Lung (tissue), 12 donors: Measurements from ENCODE around the gene FRMD4A. TPM values are rescaled to one million over a fixed set of nuclear protein-coding genes. Genes with fewer than 3 reads are reported as not detected.

Experiments
- ATAC-seq: fragments of 200-7000 bp; cut with Tn5 transposase; one replicate; pipeline ENCODE4 v1.9.1; 2020; ENCODE audit warnings: moderate number of reproducible peaks; ENCODE audit not compliant: insufficient read depth, low FRiP score
- DNase-seq, 3 donors: peaks; one replicate each; pipeline ENCODE4 v3.0.0-alpha.2; 2013 to 2017
- H3K27ac ChIP-seq, 2 donors: one replicate each; pipeline ENCODE4 v1.5.1; 2013; ENCODE audit warnings: mild to moderate bottlenecking in 2 of 2, moderate library complexity in 2 of 2, control low read depth in 1 of 2, inconsistent platforms in 1 of 2, low read depth in 1 of 2, low read length in 1 of 2
- H3K27me3 ChIP-seq, 3 donors: one replicate each; pipeline ENCODE4 v1.5.1; 2013; ENCODE audit warnings: low read length in 2 of 3; ENCODE audit not compliant: control insufficient read depth in 3 of 3, insufficient read depth in 3 of 3
- H3K36me3 ChIP-seq, 4 donors: one replicate each; pipeline ENCODE4 v1.5.1; 2013; ENCODE audit warnings: low read length in 4 of 4, mild to moderate bottlenecking in 1 of 4, moderate library complexity in 1 of 4; ENCODE audit not compliant: control insufficient read depth in 4 of 4, insufficient read depth in 4 of 4
- H3K4me1 ChIP-seq, 5 donors: one replicate each; pipeline ENCODE4 v1.5.1; 2013; ENCODE audit warnings: low read length in 5 of 5, mild to moderate bottlenecking in 2 of 5, moderate library complexity in 1 of 5; ENCODE audit not compliant: control insufficient read depth in 5 of 5, insufficient read depth in 5 of 5
- H3K4me3 ChIP-seq: one replicate; pipeline ENCODE4 v1.5.1; 2013; ENCODE audit warnings: mild to moderate bottlenecking, control low read depth, moderate library complexity
- H3K9ac ChIP-seq, 2 donors: one replicate each; pipeline ENCODE4 v1.5.1; 2013; ENCODE audit warnings: low read length in 2 of 2, control low read depth in 1 of 2; ENCODE audit not compliant: insufficient read depth in 1 of 2
- H3K9me3 ChIP-seq, 4 donors: one replicate each; pipeline ENCODE4 v1.5.1; 2013; ENCODE audit warnings: low read length in 3 of 4, mild to moderate bottlenecking in 1 of 4, moderate library complexity in 1 of 4; ENCODE audit not compliant: control insufficient read depth in 4 of 4, insufficient read depth in 3 of 4
- CTCF ChIP-seq: IDR thresholded peaks from 2 replicates; pipeline ENCODE4 v1.5.1; 2012; ENCODE audit warnings: mild to moderate bottlenecking; ENCODE audit errors: control extremely low read depth, extremely low read depth
- WGBS, 2 donors: extraction: QIAGEN DNeasy Blood & Tissue Kit; methylation state at CpG; one replicate each; pipeline ENCODE4 v1.1.7; 2013; 5-methylcytosine and 5-hydroxymethylcytosine counted together
- polyA plus RNA-seq, 2 donors: library from polyadenylated mRNA; stranded (reverse); fragments of 200-250 nt; gene quantifications; one replicate each; pipeline ENCODE4 v1.2.1, GENCODE V29; 2013
- total RNA-seq, 2 donors: library from RNA; depleted of rRNA in 1 of 2; stranded (reverse); fragments of >200 nt in 1 of 2; gene quantifications; one replicate each; pipeline ENCODE4 v1.2.1, GENCODE V29; 2014 to 2021
- donor health status: control.
- donor health status: control.
- donor health status: Bipolar disorder and iron deficiency.
- donor health status: healthy.
- donor health status: DM: yes; HTN: yes; CAD: no.

Gene FRMD4A
- total and polyA plus RNA-seq, 4 donors: 12.0 to 64.5 (median 29.3) TPM

DNA sequence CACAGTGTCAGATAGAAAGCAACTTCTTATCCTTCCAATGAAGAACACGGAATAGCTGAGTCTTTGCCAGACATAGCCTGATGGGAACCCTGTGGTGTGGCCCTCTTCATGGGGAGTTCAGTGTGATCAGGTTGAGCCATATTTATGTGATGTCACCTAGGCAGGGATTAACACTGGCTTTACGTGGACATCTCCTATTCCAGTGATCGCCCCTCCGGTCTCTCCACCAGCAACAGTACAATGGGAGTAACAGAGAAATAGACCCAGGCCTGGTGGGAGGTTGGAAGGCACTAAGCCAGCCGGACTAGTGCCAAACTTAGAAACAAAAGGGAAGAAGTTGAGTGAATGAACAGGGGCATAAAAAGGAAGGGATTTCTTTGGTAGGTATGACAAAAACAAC is 385.9 kb downstream of the FRMD4A start:
- H3K9me3 ChIP-seq: peaks cover 0 to 3% (median 0%) of the 10 kb centered on the region in 4 donors
- H3K9ac ChIP-seq: no peak overlapping the region
- ATAC-seq (no peak), DNase-seq (peak in 1 of 3 donors; percentile 40)
- no peak for TF ChIP-seq CTCF
- no peak overlapping the region for H3K4me3 ChIP-seq
- H3K27me3 ChIP-seq: no peaks in the 10 kb centered on the region
- H3K4me1 ChIP-seq: peaks cover 0 to 25% (median 4%) of the 10 kb centered on the region in 5 donors
- H3K27ac ChIP-seq: no peak overlapping the region
- H3K36me3 ChIP-seq: no peaks in the 10 kb centered on the region
- 87% methylated on average over 5 of the region's 5 CpGs for WGBS, 2 donors

GRCh38 chr10:13943735-13944398 is 386.9 kb downstream of the FRMD4A start:
- no peak overlapping the region for H3K9ac ChIP-seq
- H3K9me3 ChIP-seq: peaks cover 0 to 3% (median 0%) of the 10 kb centered on the region in 4 donors
- no peak overlapping the region for H3K4me3 ChIP-seq
- H3K27me3 ChIP-seq: no peaks in the 10 kb centered on the region
- DNase-seq (no peak), ATAC-seq (no peak)
- WGBS, 2 donors: 91 to 97% methylated on average over 8 of the region's 8 CpGs
- no peak for TF ChIP-seq CTCF
- H3K27ac ChIP-seq: no peak overlapping the region
- no peaks in the 10 kb centered on the region for H3K36me3 ChIP-seq
- H3K4me1 ChIP-seq: peaks cover 0 to 34% (median 4%) of the 10 kb centered on the region in 5 donors

GRCh38 chr10:13942035-13942434 is 388.7 kb downstream of the FRMD4A start:
- H3K4me3 ChIP-seq: no peak overlapping the region
- peaks cover 0 to 34% (median 4%) of the 10 kb centered on the region in 5 donors for H3K4me1 ChIP-seq
- H3K27me3 ChIP-seq: no peaks in the 10 kb centered on the region
- H3K36me3 ChIP-seq: no peaks in the 10 kb centered on the region
- no peak overlapping the region for H3K9ac ChIP-seq
- DNase-seq (no peak), ATAC-seq (no peak)
- no peak for TF ChIP-seq CTCF
- no peak overlapping the region for H3K27ac ChIP-seq
- H3K9me3 ChIP-seq: peaks cover 0 to 3% (median 0%) of the 10 kb centered on the region in 4 donors
- 74 to 75% methylated on average over 5 of the region's 5 CpGs for WGBS, 2 donors

DNA sequence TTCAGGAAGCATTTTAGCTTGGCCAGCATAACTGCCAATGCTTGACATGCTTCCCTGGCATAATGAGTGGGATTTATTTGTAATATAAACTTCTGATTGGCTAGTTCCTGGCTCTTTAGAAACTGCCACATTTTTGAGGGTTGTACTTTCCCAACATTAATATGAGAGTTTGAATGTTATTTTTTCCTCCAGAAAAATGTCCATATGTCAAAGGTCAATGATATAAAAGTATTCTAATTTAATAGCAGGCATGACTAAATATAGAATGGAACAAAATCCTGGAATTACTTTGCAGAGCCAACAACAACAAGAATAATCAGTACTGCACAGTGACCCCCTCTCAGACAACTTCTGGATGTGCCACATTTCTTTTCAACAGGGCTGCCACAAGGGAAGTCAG is 391.3 kb downstream of the FRMD4A start:
- DNase-seq (peak in 1 of 3 donors; percentile 32), ATAC-seq (no peak)
- Histone ChIP-seq H3K4me1 (peaks cover 0 to 11% (median 0%) of the 10 kb centered on the region in 5 donors), H3K9me3 (no peaks in the 10 kb centered on the region), H3K27ac (no peak overlapping the region), H3K9ac (no peak overlapping the region), H3K36me3 (no peaks in the 10 kb centered on the region), H3K4me3 (no peak overlapping the region), H3K27me3 (no peaks in the 10 kb centered on the region)
- no peak for TF ChIP-seq CTCF
